Memory B cell (primary cell): ENCODE results near the gene RNF8.
"Not testable (repeated sequence)": the region's sequence is repeated elsewhere in the genome, so short reads cannot be mapped to it uniquely, and the experiment has no call there.

Experiments
- ATAC-seq: fragments of 150-1000 bp; cut with Tn5 transposase; 2 replicates; pipeline ENCODE4 v1.10.0; 2021; ENCODE audit warnings: low read depth, mild to moderate bottlenecking, moderate library complexity
- DNase-seq, 2 donors: peaks; one replicate each; pipeline ENCODE4 v3.0.0; 2022; ENCODE audit warnings: low spot score in 2 of 2
- H3K27ac Mint-ChIP-seq: one replicate; pipeline ENCODE4 v1.8.0; 2022; ENCODE audit warnings: mild to moderate bottlenecking, moderate library complexity, mixed read lengths
- H3K27me3 Mint-ChIP-seq: one replicate; pipeline ENCODE4 v1.8.0; 2022; ENCODE audit warnings: mixed read lengths
- H3K36me3 Mint-ChIP-seq: one replicate; pipeline ENCODE4 v1.8.0; 2022; ENCODE audit warnings: mild to moderate bottlenecking, mixed read lengths
- H3K4me1 Mint-ChIP-seq: one replicate; pipeline ENCODE4 v1.8.0; 2022; ENCODE audit warnings: mixed read lengths
- H3K4me3 Mint-ChIP-seq: one replicate; pipeline ENCODE4 v1.8.0; 2022; ENCODE audit warnings: mild to moderate bottlenecking, moderate library complexity, mixed read lengths
- H3K9me3 Mint-ChIP-seq: one replicate; pipeline ENCODE4 v1.8.0; 2022; ENCODE audit warnings: mixed read lengths

The RNF8 gene

GRCh38 chr6:37316071-37316470 is 37.7 kb upstream of the RNF8 start:
- H3K9me3 Mint-ChIP-seq, result no peaks in the 10 kb centered on the region
- H3K27me3 Mint-ChIP-seq, result no peaks in the 10 kb centered on the region
- no peaks in the 10 kb centered on the region for H3K4me1 Mint-ChIP-seq
- no peak overlapping the region for H3K4me3 Mint-ChIP-seq
- ATAC-seq, result no peak
- H3K36me3 Mint-ChIP-seq, result peaks cover 13% of the 10 kb centered on the region
- DNase-seq, result no peak
- no peak overlapping the region for H3K27ac Mint-ChIP-seq

GRCh38 chr6:37317312-37318038 is 36.3 kb upstream of the RNF8 start:
- no peak overlapping the region for H3K27ac Mint-ChIP-seq
- peaks cover 13% of the 10 kb centered on the region for H3K36me3 Mint-ChIP-seq
- H3K4me3 Mint-ChIP-seq, result no peak overlapping the region
- no peaks in the 10 kb centered on the region for H3K27me3 Mint-ChIP-seq
- H3K9me3 Mint-ChIP-seq, result no peaks in the 10 kb centered on the region
- ATAC-seq, result no peak
- H3K4me1 Mint-ChIP-seq, result no peaks in the 10 kb centered on the region
- no peak for DNase-seq

- Mint-ChIP-seq H3K27me3 (no peaks in the 10 kb centered on the region), H3K4me3 (no peak overlapping the region), H3K4me1 (no peaks in the 10 kb centered on the region), H3K9me3 (no peaks in the 10 kb centered on the region), H3K27ac (no peak overlapping the region), H3K36me3 (peaks cover 5% of the 10 kb centered on the region)
- DNase-seq (no peak), ATAC-seq (no peak)
Measured at GRCh38 chr6:37319156-37319555, 34.6 kb upstream of the RNF8 start.

GRCh38 chr6:37319856-37320480 is 33.8 kb upstream of the RNF8 start:
- no peaks in the 10 kb centered on the region for H3K9me3 Mint-ChIP-seq
- no peak overlapping the region for H3K4me3 Mint-ChIP-seq
- no peak for ATAC-seq
- no peaks in the 10 kb centered on the region for H3K36me3 Mint-ChIP-seq
- no peak overlapping the region for H3K27ac Mint-ChIP-seq
- no peaks in the 10 kb centered on the region for H3K4me1 Mint-ChIP-seq
- DNase-seq, result no peak
- H3K27me3 Mint-ChIP-seq, result no peaks in the 10 kb centered on the region

GRCh38 chr6:37320646-37321045 is 33.1 kb upstream of the RNF8 start:
- H3K9me3 Mint-ChIP-seq, result no peaks in the 10 kb centered on the region
- ATAC-seq (no peak), DNase-seq (no peak)
- H3K4me3 Mint-ChIP-seq, result no peak overlapping the region
- H3K27me3 Mint-ChIP-seq, result no peaks in the 10 kb centered on the region
- H3K27ac Mint-ChIP-seq, result no peak overlapping the region
- H3K4me1 Mint-ChIP-seq, result no peaks in the 10 kb centered on the region
- H3K36me3 Mint-ChIP-seq, result no peaks in the 10 kb centered on the region

- Mint-ChIP-seq H3K27ac (peak overlapping the region; percentile 15), H3K27me3 (no peaks in the 10 kb centered on the region), H3K4me1 (peaks cover 3% of the 10 kb centered on the region), H3K4me3 (no peak overlapping the region), H3K36me3 (no peaks in the 10 kb centered on the region), H3K9me3 (no peaks in the 10 kb centered on the region)
- DNase-seq (no peak), ATAC-seq (no peak)
Measured at GRCh38 chr6:37321101-37321500, 32.7 kb upstream of the RNF8 start.

GRCh38 chr6:37321516-37322415 is 32.0 kb upstream of the RNF8 start:
- DNase-seq, result no peak
- no peak for ATAC-seq
- H3K36me3 Mint-ChIP-seq, result peaks cover under 1% of the 10 kb centered on the region
- peaks cover 3% of the 10 kb centered on the region for H3K4me1 Mint-ChIP-seq
- H3K27ac Mint-ChIP-seq, result peak overlapping the region; percentile 15
- no peak overlapping the region for H3K4me3 Mint-ChIP-seq
- no peaks in the 10 kb centered on the region for H3K27me3 Mint-ChIP-seq
- no peaks in the 10 kb centered on the region for H3K9me3 Mint-ChIP-seq

GRCh38 chr6:37323580-37323979 is 30.2 kb upstream of the RNF8 start:
- peaks cover 3% of the 10 kb centered on the region for H3K4me1 Mint-ChIP-seq
- DNase-seq, result no peak
- H3K4me3 Mint-ChIP-seq, result no peak overlapping the region
- H3K36me3 Mint-ChIP-seq, result peaks cover 2% of the 10 kb centered on the region
- H3K27me3 Mint-ChIP-seq, result no peaks in the 10 kb centered on the region
- ATAC-seq, result no peak
- H3K9me3 Mint-ChIP-seq, result no peaks in the 10 kb centered on the region
- H3K27ac Mint-ChIP-seq, result no peak overlapping the region

- Mint-ChIP-seq H3K4me1 (peaks cover 3% of the 10 kb centered on the region), H3K9me3 (no peaks in the 10 kb centered on the region), H3K4me3 (no peak overlapping the region), H3K27ac (no peak overlapping the region), H3K27me3 (no peaks in the 10 kb centered on the region), H3K36me3 (peaks cover 4% of the 10 kb centered on the region)
- DNase-seq (no peak), ATAC-seq (no peak)
Measured at GRCh38 chr6:37324131-37325033, 29.4 kb upstream of the RNF8 start.

- not testable (repeated sequence) for DNase-seq, H3K36me3 Mint-ChIP-seq
Measured at GRCh38 chr6:37330345-37330744, 23.4 kb upstream of the RNF8 start.

GRCh38 chr6:37331047-37331446 is 22.7 kb upstream of the RNF8 start:
- Mint-ChIP-seq H3K9me3 (no peaks in the 10 kb centered on the region), H3K27ac (no peak overlapping the region), H3K4me1 (no peaks in the 10 kb centered on the region), H3K4me3 (no peak overlapping the region), H3K27me3 (no peaks in the 10 kb centered on the region), H3K36me3 (peaks cover 8% of the 10 kb centered on the region)
- no peak for DNase-seq
- no peak for ATAC-seq

More at GRCh38 chr6:37330345-37330744, 23.4 kb upstream of the RNF8 start:
- not testable (repeated sequence) for H3K4me3 Mint-ChIP-seq, ATAC-seq, H3K27ac Mint-ChIP-seq, H3K27me3 Mint-ChIP-seq, H3K9me3 Mint-ChIP-seq, H3K4me1 Mint-ChIP-seq

GRCh38 chr6:37332894-37333293 is 20.9 kb upstream of the RNF8 start:
- no peak overlapping the region for H3K27ac Mint-ChIP-seq
- no peak for ATAC-seq
- H3K4me3 Mint-ChIP-seq, result no peak overlapping the region
- DNase-seq, result no peak
- H3K36me3 Mint-ChIP-seq, result peaks cover 7% of the 10 kb centered on the region
- no peaks in the 10 kb centered on the region for H3K9me3 Mint-ChIP-seq
- H3K27me3 Mint-ChIP-seq, result no peaks in the 10 kb centered on the region
- H3K4me1 Mint-ChIP-seq, result no peaks in the 10 kb centered on the region

- Mint-ChIP-seq H3K27me3 (no peaks in the 10 kb centered on the region), H3K9me3 (no peaks in the 10 kb centered on the region), H3K4me1 (no peaks in the 10 kb centered on the region), H3K36me3 (peaks cover 7% of the 10 kb centered on the region), H3K27ac (no peak overlapping the region), H3K4me3 (no peak overlapping the region)
- ATAC-seq, result no peak
- no peak for DNase-seq
Measured at GRCh38 chr6:37334047-37334446, 19.7 kb upstream of the RNF8 start.
